Liver (tissue), 9 donors: ENCODE data around the gene PSMB3. TPM values are rescaled to one million over a fixed set of nuclear protein-coding genes. Genes with fewer than 3 reads are reported as not detected.

Source experiments
- DNase-seq: peaks from one replicate; pipeline ENCODE4 v3.0.0-alpha.2; 2017; ENCODE audit warnings: low spot score
- H3K27ac ChIP-seq, 2 donors: one replicate each; pipeline ENCODE4 v1.7.0; 2013; ENCODE audit warnings: inconsistent platforms in 2 of 2, low read length in 2 of 2, control low read depth in 1 of 2, low read depth in 1 of 2, mild to moderate bottlenecking in 1 of 2
- H3K27me3 ChIP-seq, 4 donors: one replicate each; pipeline versions ENCODE4 v1.6.1 to v1.7.0; 2013; ENCODE audit warnings: low read length in 3 of 4, inconsistent platforms in 1 of 4, mild to moderate bottlenecking in 1 of 4, moderate library complexity in 1 of 4; ENCODE audit not compliant: control insufficient read depth in 4 of 4, insufficient read depth in 4 of 4
- H3K36me3 ChIP-seq, 4 donors: one replicate each; pipeline versions ENCODE4 v1.6.1 to v1.7.0; 2013; ENCODE audit warnings: low read length in 3 of 4, mild to moderate bottlenecking in 3 of 4, low read depth in 1 of 4, moderate library complexity in 1 of 4; ENCODE audit not compliant: control insufficient read depth in 4 of 4, insufficient read depth in 3 of 4
- H3K4me1 ChIP-seq, 4 donors: one replicate each; pipeline versions ENCODE4 v1.6.1 to v1.7.0; 2013; ENCODE audit warnings: low read length in 3 of 4, mild to moderate bottlenecking in 3 of 4, moderate library complexity in 1 of 4; ENCODE audit not compliant: control insufficient read depth in 4 of 4, insufficient read depth in 4 of 4
- H3K4me3 ChIP-seq, 3 donors: one replicate each; pipeline versions ENCODE4 v1.6.1 to v1.7.0; 2013; ENCODE audit warnings: low read length in 3 of 3, control low read depth in 1 of 3, low read depth in 1 of 3, mild to moderate bottlenecking in 1 of 3
- H3K9ac ChIP-seq, 2 donors: one replicate each; pipeline ENCODE4 v1.7.0; 2013; ENCODE audit warnings: low read length in 2 of 2, mild to moderate bottlenecking in 2 of 2, moderate library complexity in 2 of 2, control low read depth in 1 of 2, low read depth in 1 of 2
- H3K9me3 ChIP-seq, 4 donors: one replicate each; pipeline versions ENCODE4 v1.6.1 to v1.7.0; 2013; ENCODE audit warnings: low read length in 3 of 4; ENCODE audit not compliant: control insufficient read depth in 4 of 4
- ATF3 ChIP-seq: IDR thresholded peaks from 2 replicates; pipeline ENCODE4 v1.6.1; 2016; ENCODE audit warnings: antibody characterized with exemption
- CTCF ChIP-seq: fragments of 150-350 bp; IDR thresholded peaks from 2 replicates; pipeline ENCODE4 v1.5.1; 2017; ENCODE audit warnings: improper control_type of control experiment, low read depth, low read length; ENCODE audit not compliant: missing input control
- EGR1 ChIP-seq, 2 donors: IDR thresholded peaks; 2 replicates each; pipeline ENCODE4 v1.6.1; 2016 to 2018; ENCODE audit warnings: antibody characterized with exemption in 2 of 2, low read depth in 2 of 2
- FOXA1 ChIP-seq: IDR thresholded peaks from 2 replicates; pipeline ENCODE4 v1.6.1; 2016; ENCODE audit warnings: antibody characterized with exemption
- FOXA2 ChIP-seq: IDR thresholded peaks from 2 replicates; pipeline ENCODE4 v1.6.1; 2016; ENCODE audit warnings: antibody characterized with exemption
- GABPA ChIP-seq, 2 donors: IDR thresholded peaks in 1 of 2; conservative IDR thresholded peaks in 1 of 2; 2 replicates each; pipeline ENCODE4 v1.6.1; 2016; ENCODE audit warnings: antibody characterized with exemption in 2 of 2, mild to moderate bottlenecking in 1 of 2, moderate library complexity in 1 of 2
- HNF4A ChIP-seq, 2 donors: conservative IDR thresholded peaks; 2 replicates each; pipeline ENCODE4 v1.6.1; 2016; ENCODE audit warnings: antibody characterized with exemption in 2 of 2, mild to moderate bottlenecking in 2 of 2
- HNF4G ChIP-seq: IDR thresholded peaks from 2 replicates; pipeline ENCODE4 v1.6.1; 2016; ENCODE audit warnings: antibody characterized with exemption
- JUND ChIP-seq, 2 donors: IDR thresholded peaks; 2 replicates each; pipeline ENCODE4 v1.6.1; 2016; ENCODE audit warnings: antibody characterized with exemption in 2 of 2
- NR2F2 ChIP-seq: IDR thresholded peaks from 2 replicates; pipeline ENCODE4 v1.6.1; 2016; ENCODE audit warnings: antibody characterized with exemption
- RAD21 ChIP-seq, 2 donors: IDR thresholded peaks; 2 replicates each; pipeline ENCODE4 v1.6.1; 2016; ENCODE audit warnings: antibody characterized with exemption in 2 of 2, mild to moderate bottlenecking in 2 of 2
- REST ChIP-seq: IDR thresholded peaks from 2 replicates; pipeline ENCODE4 v1.6.1; 2016; ENCODE audit warnings: antibody characterized with exemption, mild to moderate bottlenecking
- RXRA ChIP-seq, 2 donors: IDR thresholded peaks; 2 replicates each; pipeline ENCODE4 v1.6.1; 2017 to 2018; ENCODE audit warnings: antibody characterized with exemption in 2 of 2, mild to moderate bottlenecking in 1 of 2
- SP1 ChIP-seq: IDR thresholded peaks from 2 replicates; pipeline ENCODE4 v1.6.1; 2018; ENCODE audit warnings: antibody characterized with exemption, mild to moderate bottlenecking
- TAF1 ChIP-seq: conservative IDR thresholded peaks from 2 replicates; pipeline ENCODE4 v1.6.1; 2016; ENCODE audit warnings: antibody characterized with exemption, mild to moderate bottlenecking
- YY1 ChIP-seq: IDR thresholded peaks from 2 replicates; pipeline ENCODE4 v1.6.1; 2016; ENCODE audit warnings: antibody characterized with exemption, mild to moderate bottlenecking
- WGBS: extraction: QIAGEN DNeasy Blood & Tissue Kit; methylation state at CpG from one replicate; pipeline ENCODE4 v1.1.7; 2013; 5-methylcytosine and 5-hydroxymethylcytosine counted together
- polyA plus RNA-seq, 2 donors: library from polyadenylated mRNA; stranded (reverse) in 1 of 2; unstranded in 1 of 2; fragments of 200-250 nt in 1 of 2; fragments of >200 nt in 1 of 2; fragmentation: Nextera tagmentation in 1 of 2; extraction: Ambion mirVana in 1 of 2; gene quantifications; one replicate each; pipeline versions ENCODE4 v1.2.1 to v1.2.3, GENCODE V29; 2013 to 2015
- total RNA-seq, 2 donors: library from RNA; depleted of rRNA; stranded (reverse); fragments of >200 nt; gene quantifications; one replicate each; pipeline ENCODE4 v1.2.3, GENCODE V29; 2014
- TF ChIP-seq, protein P1 (sequence below): IDR thresholded peaks from 2 replicates; pipeline ENCODE4 v1.6.1; 2016; ENCODE audit warnings: antibody characterized with exemption
- TF ChIP-seq, protein P2 (sequence below): IDR thresholded peaks from 2 replicates; pipeline ENCODE4 v1.6.1; 2016; ENCODE audit warnings: antibody characterized with exemption
- donor health status: healthy.
- donor health status: healthy.
- donor health status: healthy.
- donor health status: healthy.
- donor health status: healthy.

PSMB3 gene
- total and polyA plus RNA-seq, 4 donors, result 121 to 279 (median 169) TPM

DNA sequence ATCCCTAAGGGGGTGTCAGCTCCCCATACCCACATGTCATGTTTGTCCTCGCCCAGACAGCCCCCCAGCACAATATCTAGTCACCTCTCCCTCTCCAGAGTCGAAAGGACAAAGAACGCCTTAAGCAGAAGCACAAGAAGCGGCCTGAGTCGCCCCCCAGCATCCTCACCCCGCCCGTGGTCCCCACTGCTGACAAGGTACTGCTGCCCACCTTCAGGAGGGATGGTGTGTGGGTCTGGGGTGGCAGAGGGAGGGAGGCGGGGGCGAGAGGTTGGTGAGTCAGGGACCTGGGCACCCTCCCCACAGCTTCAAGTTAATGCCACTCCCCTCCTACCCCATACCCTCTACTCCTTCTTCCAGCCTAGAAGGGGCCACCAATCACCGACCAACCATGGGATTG, 39.9 kb upstream of the PSMB3 start (continued):
- TF ChIP-seq TAF1 (no peak), YY1 (no peak), GABPA (IDR thresholded peaks at IDR 0.05 in 1 of 2, conservative IDR thresholded peaks at IDR 0.05 in 1 of 2) (no peak)

DNA sequence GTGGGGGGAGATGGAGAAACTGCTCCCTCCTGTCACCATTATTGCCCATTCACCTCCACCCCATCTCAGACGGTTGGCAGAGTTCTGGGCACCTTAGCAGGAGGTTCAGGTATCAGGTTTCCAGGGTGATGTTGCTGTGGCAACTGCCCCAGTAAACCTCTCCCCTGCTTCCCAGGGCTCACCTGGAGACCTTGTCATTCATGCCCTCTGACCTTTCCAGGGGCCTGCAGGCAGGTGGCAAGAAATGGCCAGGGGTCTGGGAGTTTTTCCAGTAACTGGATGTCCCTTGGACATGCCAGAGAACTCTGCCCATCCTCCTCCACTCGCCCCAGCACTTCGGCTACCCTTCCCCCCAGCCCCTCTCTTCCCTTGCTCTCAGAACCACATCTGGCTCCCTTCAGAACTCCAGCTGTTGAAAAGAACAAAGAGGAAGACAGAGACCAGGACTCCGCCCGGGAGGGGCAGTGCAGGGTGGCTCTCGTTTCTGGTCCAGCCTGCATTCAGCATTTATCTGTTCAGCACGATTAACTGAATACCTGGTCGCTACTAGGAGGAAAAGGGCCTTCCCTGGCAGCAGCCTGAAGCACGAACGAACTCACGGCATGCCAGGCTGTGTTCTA, 39.0 kb upstream of the PSMB3 start:
- no peak for TF ChIP-seq HNF4G
- TF ChIP-seq CTCF, result no peak
- TF ChIP-seq EGR1 (IDR thresholded peaks at IDR 0.05; ENCODE audit: low read depth in 2 of 2), result no peak
- no peak for TF ChIP-seq FOXA2
- TF ChIP-seq, protein P1, sequence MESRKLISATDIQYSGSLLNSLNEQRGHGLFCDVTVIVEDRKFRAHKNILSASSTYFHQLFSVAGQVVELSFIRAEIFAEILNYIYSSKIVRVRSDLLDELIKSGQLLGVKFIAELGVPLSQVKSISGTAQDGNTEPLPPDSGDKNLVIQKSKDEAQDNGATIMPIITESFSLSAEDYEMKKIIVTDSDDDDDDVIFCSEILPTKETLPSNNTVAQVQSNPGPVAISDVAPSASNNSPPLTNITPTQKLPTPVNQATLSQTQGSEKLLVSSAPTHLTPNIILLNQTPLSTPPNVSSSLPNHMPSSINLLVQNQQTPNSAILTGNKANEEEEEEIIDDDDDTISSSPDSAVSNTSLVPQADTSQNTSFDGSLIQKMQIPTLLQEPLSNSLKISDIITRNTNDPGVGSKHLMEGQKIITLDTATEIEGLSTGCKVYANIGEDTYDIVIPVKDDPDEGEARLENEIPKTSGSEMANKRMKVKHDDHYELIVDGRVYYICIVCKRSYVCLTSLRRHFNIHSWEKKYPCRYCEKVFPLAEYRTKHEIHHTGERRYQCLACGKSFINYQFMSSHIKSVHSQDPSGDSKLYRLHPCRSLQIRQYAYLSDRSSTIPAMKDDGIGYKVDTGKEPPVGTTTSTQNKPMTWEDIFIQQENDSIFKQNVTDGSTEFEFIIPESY, result no peak
- no peak for TF ChIP-seq FOXA1
- TF ChIP-seq SP1, result no peak
- no peak for TF ChIP-seq YY1
- TF ChIP-seq RAD21 (IDR thresholded peaks at IDR 0.05), result no peak
- TF ChIP-seq GABPA (IDR thresholded peaks at IDR 0.05 in 1 of 2, conservative IDR thresholded peaks at IDR 0.05 in 1 of 2), result no peak
- no peak for TF ChIP-seq RXRA (IDR thresholded peaks at IDR 0.05)
- TF ChIP-seq ATF3, result no peak
- TF ChIP-seq HNF4A (conservative IDR thresholded peaks at IDR 0.05), result no peak
- no peak for TF ChIP-seq REST
- TF ChIP-seq NR2F2, result no peak
- no peak for TF ChIP-seq TAF1
- no peak for TF ChIP-seq JUND (IDR thresholded peaks at IDR 0.05)
- TF ChIP-seq, protein P2, sequence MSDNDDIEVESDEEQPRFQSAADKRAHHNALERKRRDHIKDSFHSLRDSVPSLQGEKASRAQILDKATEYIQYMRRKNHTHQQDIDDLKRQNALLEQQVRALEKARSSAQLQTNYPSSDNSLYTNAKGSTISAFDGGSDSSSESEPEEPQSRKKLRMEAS, result no peak
- DNase-seq, result no peak
- Histone ChIP-seq H3K4me3 (no peak overlapping the region), H3K27ac (no peak overlapping the region), H3K9ac (no peak overlapping the region), H3K27me3 (no peaks in the 10 kb centered on the region), H3K36me3 (peaks cover 6 to 49% (median 15%) of the 10 kb centered on the region in 4 donors), H3K9me3 (no peaks in the 10 kb centered on the region), H3K4me1 (peaks cover 0 to 4% (median 0%) of the 10 kb centered on the region in 4 donors)
- 87% methylated on average over 11 of the region's 11 CpGs for WGBS
